Progenitor cell of endocrine pancreas (in vitro differentiated cells): Measurements from ENCODE around the gene WIPF2. TPM values are rescaled to one million over a fixed set of nuclear protein-coding genes. Genes with fewer than 3 reads are reported as not detected.

ENCODE experiments used
- DNase-seq: peaks from one replicate; pipeline ENCODE4 v3.0.0; 2021; ENCODE audit warnings: low spot score; ENCODE audit not compliant: unreplicated experiment
- H3K27ac Mint-ChIP-seq: 2 replicates; pipeline ENCODE4 v1.8.0; 2021; ENCODE audit warnings: mild to moderate bottlenecking, moderate library complexity, mixed read lengths
- H3K27me3 Mint-ChIP-seq: 2 replicates; pipeline ENCODE4 v1.8.0; 2021; ENCODE audit warnings: mixed read lengths
- H3K36me3 Mint-ChIP-seq: 2 replicates; pipeline ENCODE4 v1.8.0; 2022; ENCODE audit warnings: mixed read lengths; ENCODE audit not compliant: insufficient read depth
- H3K4me1 Mint-ChIP-seq: 2 replicates; pipeline ENCODE4 v1.8.0; 2021; ENCODE audit warnings: low read depth, mixed read lengths
- H3K4me3 Mint-ChIP-seq: 2 replicates; pipeline ENCODE4 v1.8.0; 2021; ENCODE audit warnings: low read depth, mild to moderate bottlenecking, moderate library complexity, mixed read lengths
- H3K9me3 Mint-ChIP-seq: 2 replicates; pipeline ENCODE4 v1.8.0; 2021; ENCODE audit warnings: low read depth, mixed read lengths
- CTCF ChIP-seq: fragments of 200-600 bp; sonication (generic); IDR thresholded peaks from one replicate; pipeline ENCODE4 v1.5.0; 2021; ENCODE audit warnings: antibody characterized with exemption, mild to moderate bottlenecking; ENCODE audit not compliant: unreplicated experiment
- total RNA-seq: library from RNA; stranded (reverse); gene quantifications from 2 replicates; pipeline ENCODE4 v1.2.1, GENCODE V29; 2021

Gene WIPF2
- total RNA-seq, 1 donor from 2014 or later, result 38.2 TPM

- no peak for TF ChIP-seq CTCF
Measured at GRCh38 chr17:40286473-40286872, 67.4 kb downstream of the WIPF2 start.

GRCh38 chr17:40287159-40287493 lies 68.0 kb downstream of the WIPF2 start:
- Mint-ChIP-seq H3K4me1 (peaks cover 41% of the 10 kb centered on the region), H3K27me3 (no peaks in the 10 kb centered on the region), H3K9me3 (no peaks in the 10 kb centered on the region), H3K36me3 (peaks cover 8% of the 10 kb centered on the region), H3K27ac (peak overlapping the region; percentile 98), H3K4me3 (peak overlapping the region; percentile 94)
- DNase-seq, result no peak
- no peak for TF ChIP-seq CTCF

More at GRCh38 chr17:40286473-40286872, 67.4 kb downstream of the WIPF2 start:
- no peak for DNase-seq
- Mint-ChIP-seq H3K9me3 (no peaks in the 10 kb centered on the region), H3K4me3 (no peak overlapping the region), H3K27ac (peak overlapping the region; percentile 34), H3K36me3 (peaks cover 9% of the 10 kb centered on the region), H3K27me3 (no peaks in the 10 kb centered on the region), H3K4me1 (peaks cover 46% of the 10 kb centered on the region)

GRCh38 chr17:40287494-40288369 lies 68.6 kb downstream of the WIPF2 start, which contains the start of gene CDC6:
CDC6 (plus strand) TSS chr17:40287879; CDS start chr17:40289421, 1,542 bp downstream.
- TF ChIP-seq CTCF, result no peak
- H3K4me1 Mint-ChIP-seq, result peaks cover 38% of the 10 kb centered on the region
- peak within 1 kb of the TSS; percentile 94 for H3K4me3 Mint-ChIP-seq
- peaks cover 5% of the 10 kb centered on the region for H3K36me3 Mint-ChIP-seq
- peak; percentile 95 for DNase-seq
- peak within 1 kb of the TSS; percentile 98 for H3K27ac Mint-ChIP-seq
- no peaks in the 10 kb centered on the region for H3K9me3 Mint-ChIP-seq
- no peaks in the 10 kb centered on the region for H3K27me3 Mint-ChIP-seq

- Mint-ChIP-seq H3K4me3 (no peak overlapping the region), H3K36me3 (peaks cover 10% of the 10 kb centered on the region)
Measured at GRCh38 chr17:40290629-40291280, 71.7 kb downstream of the WIPF2 start.

More at GRCh38 chr17:40290629-40291280, 71.7 kb downstream of the WIPF2 start:
- Mint-ChIP-seq H3K4me1 (peaks cover 19% of the 10 kb centered on the region), H3K27me3 (no peaks in the 10 kb centered on the region), H3K27ac (no peak overlapping the region), H3K9me3 (no peaks in the 10 kb centered on the region)
- TF ChIP-seq CTCF, result peak; percentile 62
- DNase-seq, result no peak
